HepG2 (cell line): Measurements from ENCODE around the gene RPRD2. TPM values are rescaled to one million over a fixed set of nuclear protein-coding genes. Genes with fewer than 3 reads are reported as not detected.

Source experiments
- CHD2 ChIP-seq: IDR thresholded peaks from 2 replicates; pipeline ENCODE4 v1.6.1; 2011; ENCODE audit warnings: low read depth, low read length, improper control_type of control experiment
- ESRRA ChIP-seq: sonication (generic); formaldehyde crosslinking; IDR thresholded peaks from 2 replicates; pipeline ENCODE4 v1.5.1; 2020; ENCODE audit warnings: mild to moderate bottlenecking, low read depth, missing genetic modification reagents
- FOXA1 ChIP-seq, 2 experiments: fragments of 450-650 bp in 1 of 2; sonication (generic) in 1 of 2; formaldehyde crosslinking in 1 of 2; IDR thresholded peaks; 2 replicates each; pipeline versions ENCODE4 v1.4.0 to v1.6.1; 2016 to 2020; ENCODE audit warnings: missing genetic modification reagents in 1 of 2
- HMGA1 ChIP-seq: sonication (generic); formaldehyde crosslinking; conservative IDR thresholded peaks from 2 replicates; pipeline ENCODE4 v1.4.0; 2020; ENCODE audit warnings: missing genetic modification reagents
- KLF11 ChIP-seq: IDR thresholded peaks from 2 replicates; pipeline ENCODE4 v1.6.1; 2016; ENCODE audit warnings: missing compliant biosample characterization
- NFYB ChIP-seq: sonication (generic); formaldehyde crosslinking; IDR thresholded peaks from 2 replicates; pipeline ENCODE4 v1.4.0; 2020; ENCODE audit warnings: missing genetic modification reagents
- RCOR2 ChIP-seq: IDR thresholded peaks from 2 replicates; pipeline ENCODE4 v1.6.1; 2016; ENCODE audit warnings: missing biosample characterization, missing genetic modification reagents
- RXRB ChIP-seq: IDR thresholded peaks from 2 replicates; pipeline ENCODE4 v1.6.1; 2016; ENCODE audit warnings: borderline replicate concordance, missing genetic modification reagents, missing compliant biosample characterization
- TCF7 ChIP-seq: sonication (generic); IDR thresholded peaks from 2 replicates; pipeline ENCODE4 v1.6.1; 2016; ENCODE audit warnings: antibody characterized with exemption, low read depth
- ZNF207 ChIP-seq: fragments of 450-650 bp; IDR thresholded peaks from 2 replicates; pipeline ENCODE4 v1.6.1; 2016; ENCODE audit warnings: antibody characterized with exemption, borderline replicate concordance
- ZNF232 ChIP-seq: sonication (generic); formaldehyde crosslinking; IDR thresholded peaks from 2 replicates; pipeline ENCODE4 v1.4.0; 2020; ENCODE audit warnings: missing genetic modification reagents, borderline replicate concordance
- ZNF343 ChIP-seq: sonication (generic); formaldehyde crosslinking; IDR thresholded peaks from 2 replicates; pipeline ENCODE4 v1.4.0; 2020; ENCODE audit warnings: mild to moderate bottlenecking, missing genetic modification reagents
- polyA plus RNA-seq, 8 experiments: library from polyadenylated mRNA; depleted of rRNA in 3 of 8; stranded (reverse) in 7 of 8; unstranded in 1 of 8; fragments of >200 nt; fragmentation: Illumina TruSeq in 4 of 8; extraction: Trizol in 4 of 8; gene quantifications; 2 replicates each; pipeline versions ENCODE4 v1.2.1 to v1.2.3, GENCODE V29; 2011 to 2016; ENCODE audit warnings: low read depth in 4 of 8, missing spikeins in 1 of 8, mixed read lengths in 1 of 8; ENCODE audit not compliant: insufficient read depth in 1 of 8
- total RNA-seq, 5 experiments: library from RNA; depleted of rRNA; stranded (reverse); fragments of >200 nt; fragmentation: Illumina TruSeq; extraction: Trizol; gene quantifications; 2 replicates each; pipeline ENCODE4 v1.2.3, GENCODE V29; 2016; ENCODE audit warnings: low read depth in 1 of 5
- TF ChIP-seq, protein P1 (sequence below): IDR thresholded peaks from 2 replicates; pipeline ENCODE4 v1.6.1; 2012; ENCODE audit warnings: inconsistent platforms
- TF ChIP-seq, protein P2 (sequence below): sonication (generic); formaldehyde crosslinking; IDR thresholded peaks from one replicate; pipeline ENCODE4 v1.5.1; 2020; ENCODE audit warnings: mild to moderate bottlenecking, missing genetic modification reagents; ENCODE audit errors: not compliant biosample characterization
- TF ChIP-seq, protein P3 (sequence below): IDR thresholded peaks from 2 replicates; pipeline ENCODE4 v1.6.1; 2012; ENCODE audit warnings: low read depth, low read length, improper control_type of control experiment
- TF ChIP-seq, protein P4 (sequence below): sonication (generic); formaldehyde crosslinking; IDR thresholded peaks from 2 replicates; pipeline ENCODE4 v1.9.0; 2022; ENCODE audit warnings: low read depth, missing genetic modification reagents
- TF ChIP-seq, protein P5 (sequence below): IDR thresholded peaks from 2 replicates; pipeline ENCODE4 v1.6.1; 2016; ENCODE audit warnings: missing compliant biosample characterization, missing genetic modification reagents, borderline replicate concordance

The RPRD2 gene
- total and polyA plus RNA-seq, 2 of the 13 experiments (the other 11 are each of a cell fraction or from before 2014, with no cell fraction given) = 8.0 to 8.9 TPM

DNA sequence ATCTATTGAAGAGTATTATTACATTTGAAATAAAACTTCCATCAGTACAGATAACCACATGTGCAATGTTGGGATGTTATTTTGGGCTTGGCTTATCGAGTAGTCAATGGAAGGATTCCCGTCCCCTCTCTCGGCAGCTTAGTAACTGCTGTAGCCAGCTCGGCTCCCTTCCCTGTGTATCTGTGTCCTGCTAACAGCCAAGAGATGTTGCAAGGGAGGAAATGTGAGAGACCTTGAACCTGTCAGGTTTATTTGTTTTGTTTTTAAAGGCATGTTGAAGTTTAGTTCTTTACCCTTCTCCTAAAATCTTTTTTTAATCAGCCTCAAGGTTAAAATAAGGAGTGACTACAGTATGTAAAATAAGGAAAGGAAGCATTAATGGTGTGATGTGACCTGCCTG lies 109.7 kb downstream of the RPRD2 start (continued):
- TF ChIP-seq, protein P1, sequence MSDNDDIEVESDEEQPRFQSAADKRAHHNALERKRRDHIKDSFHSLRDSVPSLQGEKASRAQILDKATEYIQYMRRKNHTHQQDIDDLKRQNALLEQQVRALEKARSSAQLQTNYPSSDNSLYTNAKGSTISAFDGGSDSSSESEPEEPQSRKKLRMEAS = 0 out of 2 replicates have a peak, but pooled peaks have one; percentile 33
- TF ChIP-seq KLF11 (0 out of 2 replicates have a peak, but pooled peaks have one; percentile 42), ZNF343 (no peak), HMGA1 (no peak), RXRB (CRISPR knock-in tag) (peak; percentile 88), NFYB (CRISPR knock-in tag) (no peak), CHD2 (no peak), TCF7 (peak; percentile 49; the same call in 1 of the 2 replicates), RCOR2 (CRISPR knock-in tag) (peak; percentile 75), ZNF232 (no peak), FOXA1 (IDR thresholded peaks at IDR 0.05) (no peak), FOXA1 (CRISPR knock-in tag; IDR thresholded peaks at IDR 0.05) (peak; percentile 74), ZNF207 (no peak), ESRRA (peak; percentile 61; the same call in 1 of the 2 replicates)
- TF ChIP-seq, protein P2, sequence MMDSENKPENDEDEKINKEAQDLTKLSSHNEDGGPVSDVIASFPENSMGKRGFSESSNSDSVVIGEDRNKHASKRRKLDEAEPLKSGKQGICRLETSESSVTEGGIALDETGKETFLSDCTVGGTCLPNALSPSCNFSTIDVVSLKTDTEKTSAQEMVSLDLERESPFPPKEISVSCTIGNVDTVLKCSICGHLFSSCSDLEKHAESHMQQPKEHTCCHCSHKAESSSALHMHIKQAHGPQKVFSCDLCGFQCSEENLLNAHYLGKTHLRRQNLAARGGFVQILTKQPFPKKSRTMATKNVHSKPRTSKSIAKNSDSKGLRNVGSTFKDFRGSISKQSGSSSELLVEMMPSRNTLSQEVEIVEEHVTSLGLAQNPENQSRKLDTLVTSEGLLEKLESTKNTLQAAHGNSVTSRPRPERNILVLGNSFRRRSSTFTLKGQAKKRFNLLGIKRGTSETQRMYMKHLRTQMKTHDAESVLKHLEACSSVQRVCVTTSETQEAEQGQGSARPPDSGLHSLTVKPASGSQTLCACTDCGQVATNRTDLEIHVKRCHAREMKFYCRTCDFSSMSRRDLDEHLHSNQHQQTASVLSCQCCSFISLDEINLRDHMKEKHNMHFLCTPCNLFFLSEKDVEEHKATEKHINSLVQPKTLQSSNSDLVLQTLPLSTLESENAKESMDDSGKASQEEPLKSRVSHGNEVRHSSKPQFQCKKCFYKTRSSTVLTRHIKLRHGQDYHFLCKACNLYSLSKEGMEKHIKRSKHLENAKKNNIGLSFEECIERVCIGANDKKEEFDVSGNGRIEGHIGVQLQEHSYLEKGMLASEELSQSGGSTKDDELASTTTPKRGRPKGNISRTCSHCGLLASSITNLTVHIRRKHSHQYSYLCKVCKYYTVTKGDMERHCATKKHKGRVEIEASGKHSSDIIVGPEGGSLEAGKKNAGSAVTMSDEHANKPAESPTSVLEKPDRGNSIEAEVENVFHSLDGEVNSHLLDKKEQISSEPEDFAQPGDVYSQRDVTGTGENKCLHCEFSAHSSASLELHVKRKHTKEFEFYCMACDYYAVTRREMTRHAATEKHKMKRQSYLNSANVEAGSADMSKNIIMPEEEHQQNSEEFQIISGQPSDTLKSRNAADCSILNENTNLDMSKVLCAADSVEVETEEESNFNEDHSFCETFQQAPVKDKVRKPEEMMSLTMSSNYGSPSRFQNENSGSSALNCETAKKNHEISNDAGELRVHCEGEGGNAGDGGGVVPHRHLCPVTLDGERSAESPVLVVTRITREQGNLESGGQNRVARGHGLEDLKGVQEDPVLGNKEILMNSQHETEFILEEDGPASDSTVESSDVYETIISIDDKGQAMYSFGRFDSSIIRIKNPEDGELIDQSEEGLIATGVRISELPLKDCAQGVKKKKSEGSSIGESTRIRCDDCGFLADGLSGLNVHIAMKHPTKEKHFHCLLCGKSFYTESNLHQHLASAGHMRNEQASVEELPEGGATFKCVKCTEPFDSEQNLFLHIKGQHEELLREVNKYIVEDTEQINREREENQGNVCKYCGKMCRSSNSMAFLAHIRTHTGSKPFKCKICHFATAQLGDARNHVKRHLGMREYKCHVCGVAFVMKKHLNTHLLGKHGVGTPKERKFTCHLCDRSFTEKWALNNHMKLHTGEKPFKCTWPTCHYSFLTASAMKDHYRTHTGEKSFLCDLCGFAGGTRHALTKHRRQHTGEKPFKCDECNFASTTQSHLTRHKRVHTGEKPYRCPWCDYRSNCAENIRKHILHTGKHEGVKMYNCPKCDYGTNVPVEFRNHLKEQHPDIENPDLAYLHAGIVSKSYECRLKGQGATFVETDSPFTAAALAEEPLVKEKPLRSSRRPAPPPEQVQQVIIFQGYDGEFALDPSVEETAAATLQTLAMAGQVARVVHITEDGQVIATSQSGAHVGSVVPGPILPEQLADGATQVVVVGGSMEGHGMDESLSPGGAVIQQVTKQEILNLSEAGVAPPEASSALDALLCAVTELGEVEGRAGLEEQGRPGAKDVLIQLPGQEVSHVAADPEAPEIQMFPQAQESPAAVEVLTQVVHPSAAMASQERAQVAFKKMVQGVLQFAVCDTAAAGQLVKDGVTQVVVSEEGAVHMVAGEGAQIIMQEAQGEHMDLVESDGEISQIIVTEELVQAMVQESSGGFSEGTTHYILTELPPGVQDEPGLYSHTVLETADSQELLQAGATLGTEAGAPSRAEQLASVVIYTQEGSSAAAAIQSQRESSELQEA (CRISPR knock-in tag) = no peak
- TF ChIP-seq, protein P3, sequence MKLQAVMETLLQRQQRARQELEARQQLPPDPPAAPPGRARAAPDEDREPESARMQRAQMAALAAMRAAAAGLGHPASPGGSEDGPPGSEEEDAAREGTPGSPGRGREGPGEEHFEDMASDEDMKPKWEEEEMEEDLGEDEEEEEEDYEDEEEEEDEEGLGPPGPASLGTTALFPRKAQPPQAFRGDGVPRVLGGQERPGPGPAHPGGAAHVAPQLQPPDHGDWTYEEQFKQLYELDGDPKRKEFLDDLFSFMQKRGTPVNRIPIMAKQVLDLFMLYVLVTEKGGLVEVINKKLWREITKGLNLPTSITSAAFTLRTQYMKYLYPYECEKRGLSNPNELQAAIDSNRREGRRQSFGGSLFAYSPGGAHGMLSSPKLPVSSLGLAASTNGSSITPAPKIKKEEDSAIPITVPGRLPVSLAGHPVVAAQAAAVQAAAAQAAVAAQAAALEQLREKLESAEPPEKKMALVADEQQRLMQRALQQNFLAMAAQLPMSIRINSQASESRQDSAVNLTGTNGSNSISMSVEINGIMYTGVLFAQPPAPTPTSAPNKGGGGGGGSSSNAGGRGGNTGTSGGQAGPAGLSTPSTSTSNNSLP = 0 out of 2 replicates have a peak, but pooled peaks have one; percentile 11
- TF ChIP-seq, protein P4, sequence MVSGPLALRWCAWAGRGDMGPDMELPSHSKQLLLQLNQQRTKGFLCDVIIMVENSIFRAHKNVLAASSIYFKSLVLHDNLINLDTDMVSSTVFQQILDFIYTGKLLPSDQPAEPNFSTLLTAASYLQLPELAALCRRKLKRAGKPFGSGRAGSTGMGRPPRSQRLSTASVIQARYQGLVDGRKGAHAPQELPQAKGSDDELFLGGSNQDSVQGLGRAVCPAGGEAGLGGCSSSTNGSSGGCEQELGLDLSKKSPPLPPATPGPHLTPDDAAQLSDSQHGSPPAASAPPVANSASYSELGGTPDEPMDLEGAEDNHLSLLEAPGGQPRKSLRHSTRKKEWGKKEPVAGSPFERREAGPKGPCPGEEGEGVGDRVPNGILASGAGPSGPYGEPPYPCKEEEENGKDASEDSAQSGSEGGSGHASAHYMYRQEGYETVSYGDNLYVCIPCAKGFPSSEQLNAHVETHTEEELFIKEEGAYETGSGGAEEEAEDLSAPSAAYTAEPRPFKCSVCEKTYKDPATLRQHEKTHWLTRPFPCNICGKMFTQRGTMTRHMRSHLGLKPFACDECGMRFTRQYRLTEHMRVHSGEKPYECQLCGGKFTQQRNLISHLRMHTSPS (CRISPR knock-in tag) = no peak
- TF ChIP-seq, protein P5, sequence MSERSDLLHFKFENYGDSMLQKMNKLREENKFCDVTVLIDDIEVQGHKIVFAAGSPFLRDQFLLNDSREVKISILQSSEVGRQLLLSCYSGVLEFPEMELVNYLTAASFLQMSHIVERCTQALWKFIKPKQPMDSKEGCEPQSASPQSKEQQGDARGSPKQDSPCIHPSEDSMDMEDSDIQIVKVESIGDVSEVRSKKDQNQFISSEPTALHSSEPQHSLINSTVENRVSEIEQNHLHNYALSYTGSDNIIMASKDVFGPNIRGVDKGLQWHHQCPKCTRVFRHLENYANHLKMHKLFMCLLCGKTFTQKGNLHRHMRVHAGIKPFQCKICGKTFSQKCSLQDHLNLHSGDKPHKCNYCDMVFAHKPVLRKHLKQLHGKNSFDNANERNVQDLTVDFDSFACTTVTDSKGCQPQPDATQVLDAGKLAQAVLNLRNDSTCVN (CRISPR knock-in tag) = no peak
